Karpas-422 (cell line): ENCODE data around the gene CDK13. TPM values are rescaled to one million over a fixed set of nuclear protein-coding genes. Genes with fewer than 3 reads are reported as not detected.
A peak's percentile ranks its signal among the peaks of the same experiment; 100 is the strongest.
"Not testable (repeated sequence)": the region's sequence is repeated elsewhere in the genome, so short reads cannot be mapped to it uniquely, and the experiment has no call there.

ENCODE experiments used
- DNase-seq: peaks from one replicate; pipeline ENCODE4 v3.0.0-alpha.2; 2015
- H2AFZ ChIP-seq: fragments of 200-600 bp; sonication (generic); 2 replicates; pipeline ENCODE4 v1.6.1; 2014; ENCODE audit warnings: antibody characterized with exemption, low read length, mixed read lengths
- H3K27ac ChIP-seq: fragments of 200-600 bp; sonication (generic); 2 replicates; pipeline ENCODE4 v1.5.1; 2014; ENCODE audit warnings: mild to moderate bottlenecking, low read length, moderate library complexity
- H3K27me3 ChIP-seq: fragments of 200-600 bp; sonication (generic); 2 replicates; pipeline ENCODE4 v1.6.1; 2014; ENCODE audit warnings: low read length, mixed read lengths
- H3K36me3 ChIP-seq: fragments of 200-600 bp; sonication (generic); 2 replicates; pipeline ENCODE4 v1.6.1; 2014; ENCODE audit warnings: low read length, mixed read lengths; ENCODE audit not compliant: insufficient read depth
- H3K4me1 ChIP-seq: fragments of 200-600 bp; sonication (generic); 2 replicates; pipeline ENCODE4 v1.6.1; 2014; ENCODE audit warnings: mild to moderate bottlenecking, low read length, mixed read lengths
- H3K4me2 ChIP-seq: fragments of 200-600 bp; sonication (generic); 2 replicates; pipeline ENCODE4 v1.6.1; 2014; ENCODE audit warnings: low read length, low read depth, mild to moderate bottlenecking; ENCODE audit not compliant: poor library complexity, severe bottlenecking
- H3K4me3 ChIP-seq: fragments of 200-600 bp; sonication (generic); 2 replicates; pipeline ENCODE4 v1.5.1; 2014; ENCODE audit warnings: mild to moderate bottlenecking, antibody characterized with exemption, low read length, mixed read lengths
- H3K79me2 ChIP-seq: fragments of 200-600 bp; sonication (generic); 2 replicates; pipeline ENCODE4 v1.6.1; 2014; ENCODE audit warnings: mild to moderate bottlenecking, low read length, mixed read lengths
- H3K9ac ChIP-seq: fragments of 200-600 bp; sonication (generic); 2 replicates; pipeline ENCODE4 v1.6.0; 2014; ENCODE audit warnings: low read length
- H3K9me2 ChIP-seq: fragments of 200-600 bp; sonication (generic), shearing (Covaris generic); replicated peaks from 2 replicates; pipeline ENCODE4 v1.6.0; 2014; ENCODE audit warnings: mild to moderate bottlenecking, low read length, moderate library complexity; ENCODE audit not compliant: insufficient read depth
- H3K9me3 ChIP-seq: fragments of 300-700, 200-600 bp; sonication (generic); 2 replicates; pipeline ENCODE4 v1.6.1; 2014; ENCODE audit warnings: low read length, mixed read lengths
- H4K20me1 ChIP-seq: fragments of 200-600 bp; sonication (generic); 2 replicates; pipeline ENCODE4 v1.6.1; 2014; ENCODE audit warnings: mild to moderate bottlenecking, antibody characterized with exemption, low read length, low read depth; ENCODE audit not compliant: insufficient read depth
- total RNA-seq: library from RNA; depleted of rRNA; stranded (reverse); fragments of >200 nt; shearing (Covaris generic); gene quantifications from 2 replicates; pipeline ENCODE4 v1.2.3, GENCODE V29; 2014; ENCODE audit warnings: low replicate concordance

CDK13 gene
- total RNA-seq, 1 experiment from 2014 or later: 81.1 TPM

- no peak overlapping the region for H3K9ac ChIP-seq
- H3K9me3 ChIP-seq: no peaks in the 10 kb centered on the region
- H3K27ac ChIP-seq: no peak overlapping the region
- no peak overlapping the region for H2AFZ ChIP-seq
- H4K20me1 ChIP-seq: no peaks in the 10 kb centered on the region
- no peaks in the 10 kb centered on the region for H3K4me1 ChIP-seq
- H3K9me2 ChIP-seq: no peaks in the 10 kb centered on the region
- no peak overlapping the region for H3K4me2 ChIP-seq
- DNase-seq: no peak
- H3K79me2 ChIP-seq: peaks cover 13% of the 10 kb centered on the region; the same call in 1 of the 2 replicates
- no peaks in the 10 kb centered on the region for H3K36me3 ChIP-seq
- H3K27me3 ChIP-seq: no peaks in the 10 kb centered on the region
- no peak overlapping the region for H3K4me3 ChIP-seq
Measured at GRCh38 chr7:40120020-40120419, 170.0 kb downstream of the CDK13 start.

- not testable (repeated sequence) for H3K9me3 ChIP-seq, H3K36me3 ChIP-seq, H3K27ac ChIP-seq, H4K20me1 ChIP-seq, DNase-seq, H3K27me3 ChIP-seq, H3K4me3 ChIP-seq, H3K9me2 ChIP-seq, H3K9ac ChIP-seq, H2AFZ ChIP-seq, H3K4me2 ChIP-seq, H3K4me1 ChIP-seq
- H3K79me2 ChIP-seq: peaks cover 28% of the 10 kb centered on the region
Measured at GRCh38 chr7:40122100-40122939, 172.3 kb downstream of the CDK13 start.

- no peaks in the 10 kb centered on the region for H3K9me3 ChIP-seq
Measured at GRCh38 chr7:40122940-40123254, 172.8 kb downstream of the CDK13 start.

DNA sequence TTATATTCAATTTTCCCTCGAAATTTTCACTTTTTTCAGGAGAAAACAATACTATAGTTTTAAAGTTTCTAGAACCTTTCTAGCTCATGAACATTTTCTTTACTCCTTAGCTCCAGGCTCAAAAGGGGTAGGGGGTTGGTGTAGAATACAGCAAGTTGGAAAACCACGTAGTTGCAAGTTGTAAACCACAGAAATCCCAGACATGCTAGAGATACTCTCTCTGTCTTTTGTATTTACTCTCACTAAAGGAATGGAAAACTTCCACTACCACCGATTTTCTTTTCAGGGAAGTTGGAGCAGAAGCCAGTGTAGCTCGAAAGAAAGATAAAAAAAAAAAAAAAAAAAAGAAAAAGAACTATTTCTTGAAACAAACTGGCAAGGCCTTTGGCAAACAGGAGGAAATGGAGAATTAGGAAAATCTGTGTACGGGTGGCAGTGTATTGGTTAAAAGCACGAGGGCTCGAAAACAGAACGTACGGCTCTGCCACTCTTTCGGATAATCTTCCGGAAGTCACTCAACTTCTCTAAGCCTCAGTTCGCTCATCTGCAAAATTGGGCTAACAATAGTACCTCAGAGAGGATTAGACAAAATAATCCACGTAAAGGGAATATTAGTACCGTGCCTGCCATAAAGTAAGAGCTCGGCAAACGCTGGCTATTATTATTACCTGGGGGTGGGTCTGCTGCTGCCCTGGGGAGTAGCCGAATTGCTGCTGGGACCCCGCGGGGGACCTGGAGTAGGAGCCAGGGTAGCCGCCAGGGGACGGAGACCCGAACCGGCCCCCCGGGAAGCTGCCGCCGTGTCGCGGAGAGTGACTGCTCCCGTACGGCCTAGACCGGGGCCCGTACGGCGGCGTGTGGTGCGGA, 183.7 kb downstream of the CDK13 start:
- H3K9ac ChIP-seq: peak overlapping the region; percentile 97
- H3K4me2 ChIP-seq: peak overlapping the region; percentile 97
- H3K9me3 ChIP-seq: no peaks in the 10 kb centered on the region
- no peaks in the 10 kb centered on the region for H4K20me1 ChIP-seq
- peak overlapping the region; percentile 86 for H3K27ac ChIP-seq
- no peaks in the 10 kb centered on the region for H3K9me2 ChIP-seq
- peak; percentile 80 for DNase-seq
- H3K79me2 ChIP-seq: peaks cover 55% of the 10 kb centered on the region
- peak overlapping the region; percentile 100 for H2AFZ ChIP-seq
- peaks cover 25% of the 10 kb centered on the region for H3K4me1 ChIP-seq
- no peaks in the 10 kb centered on the region for H3K27me3 ChIP-seq
- peak overlapping the region; percentile 98 for H3K4me3 ChIP-seq
- peaks cover 16% of the 10 kb centered on the region; the same call in 1 of the 2 replicates for H3K36me3 ChIP-seq

More at GRCh38 chr7:40122940-40123254, 172.8 kb downstream of the CDK13 start:
- no peaks in the 10 kb centered on the region for H3K9me2 ChIP-seq
- H3K9ac ChIP-seq: no peak overlapping the region
- no peaks in the 10 kb centered on the region for H3K36me3 ChIP-seq
- no peaks in the 10 kb centered on the region for H3K4me1 ChIP-seq
- DNase-seq: no peak
- H3K4me3 ChIP-seq: no peak overlapping the region
- H3K27ac ChIP-seq: no peak overlapping the region
- no peaks in the 10 kb centered on the region for H4K20me1 ChIP-seq
- H3K4me2 ChIP-seq: no peak overlapping the region
- H2AFZ ChIP-seq: no peak overlapping the region
- H3K79me2 ChIP-seq: peaks cover 34% of the 10 kb centered on the region
- H3K27me3 ChIP-seq: no peaks in the 10 kb centered on the region

- Histone ChIP-seq H3K9me2 (no peaks in the 10 kb centered on the region), H3K27ac (peak within 1 kb of the TSS; percentile 86), H3K79me2 (peaks cover 47% of the 10 kb centered on the region), H3K4me3 (peak within 1 kb of the TSS; percentile 98), H3K9ac (peak within 1 kb of the TSS; percentile 97), H3K4me2 (peak within 1 kb of the TSS; percentile 97), H4K20me1 (no peaks in the 10 kb centered on the region), H3K9me3 (no peaks in the 10 kb centered on the region), H3K36me3 (peaks cover 15% of the 10 kb centered on the region; the same call in 1 of the 2 replicates), H3K4me1 (peaks cover 18% of the 10 kb centered on the region), H3K27me3 (no peaks in the 10 kb centered on the region), H2AFZ (peak within 1 kb of the TSS; percentile 100)
- DNase-seq: peak; percentile 94
Measured at GRCh38 chr7:40134428-40135316, 184.6 kb downstream of the CDK13 start, which contains the start of the genes MPLKIP and SUGCT. MPLKIP (minus strand) TSS chr7:40134622; CDS start chr7:40134567, 55 bp downstream. SUGCT (plus strand) TSS chr7:40135005.

DNA sequence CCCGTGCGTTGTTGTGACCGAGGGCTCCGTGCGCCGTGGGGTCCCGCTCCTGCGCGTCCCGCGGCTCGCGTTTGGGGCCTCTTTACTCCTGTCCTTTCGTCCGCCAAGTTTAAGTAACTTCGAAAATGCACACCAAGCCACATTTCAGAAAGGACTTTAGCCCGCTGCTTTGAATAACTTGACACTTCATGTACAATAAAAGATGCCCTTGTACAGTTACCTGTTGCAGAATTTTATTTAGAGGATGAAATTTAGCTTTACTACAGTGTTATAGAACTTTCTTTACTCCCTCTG, 185.2 kb downstream of the CDK13 start:
- H3K9me2 ChIP-seq: no peaks in the 10 kb centered on the region
- no peak overlapping the region for H3K27ac ChIP-seq
- no peaks in the 10 kb centered on the region for H3K27me3 ChIP-seq
- H3K36me3 ChIP-seq: peaks cover 9% of the 10 kb centered on the region; the same call in 1 of the 2 replicates
- DNase-seq: no peak
- H4K20me1 ChIP-seq: no peaks in the 10 kb centered on the region
- H3K4me3 ChIP-seq: peak overlapping the region; percentile 98; the same call in 1 of the 2 replicates
- no peak overlapping the region for H3K9ac ChIP-seq
- peak overlapping the region; percentile 97 for H3K4me2 ChIP-seq
- H3K9me3 ChIP-seq: no peaks in the 10 kb centered on the region
- peaks cover 41% of the 10 kb centered on the region for H3K79me2 ChIP-seq
- peak overlapping the region; percentile 100; the same call in 1 of the 2 replicates for H2AFZ ChIP-seq
- peaks cover 18% of the 10 kb centered on the region for H3K4me1 ChIP-seq

GRCh38 chr7:40137563-40137962, 187.5 kb downstream of the CDK13 start:
- H3K79me2 ChIP-seq: peaks cover 18% of the 10 kb centered on the region

More at GRCh38 chr7:40137563-40137962, 187.5 kb downstream of the CDK13 start:
- no peak overlapping the region for H3K9ac ChIP-seq
- no peak overlapping the region for H2AFZ ChIP-seq
- no peaks in the 10 kb centered on the region for H3K9me2 ChIP-seq
- H3K36me3 ChIP-seq: no peaks in the 10 kb centered on the region
- H3K9me3 ChIP-seq: no peaks in the 10 kb centered on the region
- no peak overlapping the region for H3K4me3 ChIP-seq
- H3K27me3 ChIP-seq: no peaks in the 10 kb centered on the region
- DNase-seq: no peak
- H3K27ac ChIP-seq: no peak overlapping the region
- H3K4me1 ChIP-seq: peaks cover 13% of the 10 kb centered on the region
- no peaks in the 10 kb centered on the region for H4K20me1 ChIP-seq
- H3K4me2 ChIP-seq: no peak overlapping the region
